Lung (tissue), 12 donors: Measurements from ENCODE around the gene LARP1. TPM values are rescaled to one million over a fixed set of nuclear protein-coding genes. Genes with fewer than 3 reads are reported as not detected.

Experiments used
- ATAC-seq: fragments of 200-7000 bp; cut with Tn5 transposase; one replicate; pipeline ENCODE4 v1.9.1; 2020; ENCODE audit warnings: moderate number of reproducible peaks; ENCODE audit not compliant: insufficient read depth, low FRiP score
- DNase-seq, 3 donors: peaks; one replicate each; pipeline ENCODE4 v3.0.0-alpha.2; 2013 to 2017
- H3K27ac ChIP-seq, 2 donors: one replicate each; pipeline ENCODE4 v1.5.1; 2013; ENCODE audit warnings: mild to moderate bottlenecking in 2 of 2, moderate library complexity in 2 of 2, control low read depth in 1 of 2, inconsistent platforms in 1 of 2, low read depth in 1 of 2, low read length in 1 of 2
- H3K27me3 ChIP-seq, 3 donors: one replicate each; pipeline ENCODE4 v1.5.1; 2013; ENCODE audit warnings: low read length in 2 of 3; ENCODE audit not compliant: control insufficient read depth in 3 of 3, insufficient read depth in 3 of 3
- H3K36me3 ChIP-seq, 4 donors: one replicate each; pipeline ENCODE4 v1.5.1; 2013; ENCODE audit warnings: low read length in 4 of 4, mild to moderate bottlenecking in 1 of 4, moderate library complexity in 1 of 4; ENCODE audit not compliant: control insufficient read depth in 4 of 4, insufficient read depth in 4 of 4
- H3K4me1 ChIP-seq, 5 donors: one replicate each; pipeline ENCODE4 v1.5.1; 2013; ENCODE audit warnings: low read length in 5 of 5, mild to moderate bottlenecking in 2 of 5, moderate library complexity in 1 of 5; ENCODE audit not compliant: control insufficient read depth in 5 of 5, insufficient read depth in 5 of 5
- H3K4me3 ChIP-seq: one replicate; pipeline ENCODE4 v1.5.1; 2013; ENCODE audit warnings: mild to moderate bottlenecking, control low read depth, moderate library complexity
- H3K9ac ChIP-seq, 2 donors: one replicate each; pipeline ENCODE4 v1.5.1; 2013; ENCODE audit warnings: low read length in 2 of 2, control low read depth in 1 of 2; ENCODE audit not compliant: insufficient read depth in 1 of 2
- H3K9me3 ChIP-seq, 4 donors: one replicate each; pipeline ENCODE4 v1.5.1; 2013; ENCODE audit warnings: low read length in 3 of 4, mild to moderate bottlenecking in 1 of 4, moderate library complexity in 1 of 4; ENCODE audit not compliant: control insufficient read depth in 4 of 4, insufficient read depth in 3 of 4
- CTCF ChIP-seq: IDR thresholded peaks from 2 replicates; pipeline ENCODE4 v1.5.1; 2012; ENCODE audit warnings: mild to moderate bottlenecking; ENCODE audit errors: control extremely low read depth, extremely low read depth
- WGBS, 2 donors: extraction: QIAGEN DNeasy Blood & Tissue Kit; methylation state at CpG; one replicate each; pipeline ENCODE4 v1.1.7; 2013; 5-methylcytosine and 5-hydroxymethylcytosine counted together
- polyA plus RNA-seq, 2 donors: library from polyadenylated mRNA; stranded (reverse); fragments of 200-250 nt; gene quantifications; one replicate each; pipeline ENCODE4 v1.2.1, GENCODE V29; 2013
- total RNA-seq, 2 donors: library from RNA; depleted of rRNA in 1 of 2; stranded (reverse); fragments of >200 nt in 1 of 2; gene quantifications; one replicate each; pipeline ENCODE4 v1.2.1, GENCODE V29; 2014 to 2021
- donor health status: control.
- donor health status: control.
- donor health status: Bipolar disorder and iron deficiency.
- donor health status: healthy.
- donor health status: DM: yes; HTN: yes; CAD: no.

The LARP1 gene
- total and polyA plus RNA-seq, 4 donors, result 30.5 to 199 (median 61.7) TPM

GRCh38 chr5:154766558-154767281 lies 11.5 kb downstream of the LARP1 start:
- TF ChIP-seq CTCF, result no peak
- H3K9ac ChIP-seq, result no peak overlapping the region
- no peak for ATAC-seq

GRCh38 chr5:154767576-154767975 lies 12.4 kb downstream of the LARP1 start:
- Histone ChIP-seq H3K36me3 (no peaks in the 10 kb centered on the region), H3K27me3 (no peaks in the 10 kb centered on the region), H3K27ac (peak overlapping the region in 1 of 2 donors; percentile 20), H3K4me3 (no peak overlapping the region), H3K9me3 (no peaks in the 10 kb centered on the region), H3K4me1 (peaks cover 11 to 53% (median 28%) of the 10 kb centered on the region in 5 donors), H3K9ac (no peak overlapping the region)
- no peak for TF ChIP-seq CTCF
- ATAC-seq, result no peak
- DNase-seq, result no peak
- WGBS, 2 donors, result 37 to 45% methylated on average over 2 of the region's 2 CpGs

More at GRCh38 chr5:154766558-154767281, 11.5 kb downstream of the LARP1 start:
- 79 to 82% methylated on average over 3 of the region's 3 CpGs for WGBS, 2 donors
- H3K4me1 ChIP-seq, result peaks cover 10 to 58% (median 24%) of the 10 kb centered on the region in 5 donors
- H3K27me3 ChIP-seq, result no peaks in the 10 kb centered on the region
- H3K27ac ChIP-seq, result peak overlapping the region in 1 of 2 donors; percentile 61
- no peaks in the 10 kb centered on the region for H3K36me3 ChIP-seq
- H3K9me3 ChIP-seq, result no peaks in the 10 kb centered on the region
- H3K4me3 ChIP-seq, result no peak overlapping the region
- DNase-seq, result no peak

DNA sequence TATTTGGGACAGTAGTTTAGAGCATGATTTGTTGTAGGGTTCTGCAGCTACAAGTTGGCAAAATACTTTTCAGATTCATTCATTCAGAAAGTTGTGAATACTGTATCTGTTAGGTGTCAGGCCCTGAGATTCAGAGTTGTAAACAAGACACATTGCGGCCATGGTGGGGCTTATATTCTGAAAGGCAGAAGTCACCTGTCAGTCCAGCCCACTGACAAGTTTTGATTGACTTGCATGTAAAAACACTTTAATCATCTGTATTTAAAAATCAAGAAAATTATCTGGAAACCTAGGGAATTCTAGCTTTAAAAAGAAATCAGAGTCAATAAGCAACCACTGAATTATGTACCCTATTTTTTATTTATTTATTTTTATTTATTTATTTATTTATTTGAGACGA lies 13.0 kb downstream of the LARP1 start:
- no peak for ATAC-seq
- Histone ChIP-seq H3K4me1 (peaks cover 11 to 56% (median 28%) of the 10 kb centered on the region in 5 donors), H3K36me3 (no peaks in the 10 kb centered on the region), H3K9me3 (no peaks in the 10 kb centered on the region), H3K27me3 (no peaks in the 10 kb centered on the region), H3K4me3 (no peak overlapping the region), H3K9ac (no peak overlapping the region), H3K27ac (no peak overlapping the region)
- DNase-seq, result no peak
- no peak for TF ChIP-seq CTCF
- WGBS, 2 donors, result 91 to 96% methylated on average over 2 of the region's 2 CpGs
